GM18519 (cell line): ENCODE data around the gene MIGA2.
"Not testable (repeated sequence)": the region's sequence is repeated elsewhere in the genome, so short reads cannot be mapped to it uniquely, and the experiment has no call there.

Experiments used
- ATAC-seq: cut with Tn5 transposase; IDR thresholded peaks from one replicate; pipeline ENCODE4 v1.9.1; 2021; ENCODE audit warnings: mild to moderate bottlenecking, moderate library complexity; ENCODE audit not compliant: unreplicated experiment, low FRiP score

Gene MIGA2

DNA sequence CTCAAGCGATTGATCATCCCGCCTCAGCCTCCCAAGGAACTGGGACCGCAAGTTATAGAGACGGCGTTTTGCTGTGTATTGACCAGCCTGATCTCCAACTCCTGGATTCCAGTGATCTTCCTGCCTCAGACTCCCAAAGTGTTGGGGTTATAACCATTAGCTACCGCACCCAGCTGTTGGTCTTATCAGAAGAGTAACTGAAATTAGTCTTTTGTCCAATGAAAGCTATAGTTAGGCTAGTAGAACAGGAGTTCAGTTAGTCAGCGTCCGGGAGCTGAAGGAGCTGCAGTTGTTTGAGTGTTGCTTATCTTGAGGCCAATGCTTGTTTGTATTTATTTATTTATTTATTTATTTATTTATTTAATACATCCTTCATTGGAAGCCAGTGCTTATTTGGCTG is 3.2 kb upstream of the MIGA2 start:
- no peak for ATAC-seq

DNA sequence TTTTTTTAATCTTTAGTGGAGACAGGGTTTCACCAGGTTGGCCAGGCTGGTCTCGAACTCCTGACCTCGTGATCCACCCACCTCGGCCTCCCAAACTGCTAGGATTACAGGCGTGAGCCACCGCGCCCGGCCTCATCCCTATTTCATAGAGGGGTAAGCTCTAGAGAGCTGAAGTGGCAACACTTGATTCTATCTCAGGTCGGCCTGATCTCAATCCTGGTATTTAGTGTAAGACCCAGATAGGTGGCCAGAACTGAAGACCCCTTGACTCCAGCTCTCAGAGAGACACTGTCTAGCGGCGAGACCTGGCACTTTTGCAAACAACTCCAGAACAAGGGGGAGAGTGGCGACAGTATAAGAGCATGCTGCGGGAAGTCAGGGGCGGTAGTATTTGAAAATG is 588 bp upstream of the MIGA2 start:
- ATAC-seq = not testable (repeated sequence)

DNA sequence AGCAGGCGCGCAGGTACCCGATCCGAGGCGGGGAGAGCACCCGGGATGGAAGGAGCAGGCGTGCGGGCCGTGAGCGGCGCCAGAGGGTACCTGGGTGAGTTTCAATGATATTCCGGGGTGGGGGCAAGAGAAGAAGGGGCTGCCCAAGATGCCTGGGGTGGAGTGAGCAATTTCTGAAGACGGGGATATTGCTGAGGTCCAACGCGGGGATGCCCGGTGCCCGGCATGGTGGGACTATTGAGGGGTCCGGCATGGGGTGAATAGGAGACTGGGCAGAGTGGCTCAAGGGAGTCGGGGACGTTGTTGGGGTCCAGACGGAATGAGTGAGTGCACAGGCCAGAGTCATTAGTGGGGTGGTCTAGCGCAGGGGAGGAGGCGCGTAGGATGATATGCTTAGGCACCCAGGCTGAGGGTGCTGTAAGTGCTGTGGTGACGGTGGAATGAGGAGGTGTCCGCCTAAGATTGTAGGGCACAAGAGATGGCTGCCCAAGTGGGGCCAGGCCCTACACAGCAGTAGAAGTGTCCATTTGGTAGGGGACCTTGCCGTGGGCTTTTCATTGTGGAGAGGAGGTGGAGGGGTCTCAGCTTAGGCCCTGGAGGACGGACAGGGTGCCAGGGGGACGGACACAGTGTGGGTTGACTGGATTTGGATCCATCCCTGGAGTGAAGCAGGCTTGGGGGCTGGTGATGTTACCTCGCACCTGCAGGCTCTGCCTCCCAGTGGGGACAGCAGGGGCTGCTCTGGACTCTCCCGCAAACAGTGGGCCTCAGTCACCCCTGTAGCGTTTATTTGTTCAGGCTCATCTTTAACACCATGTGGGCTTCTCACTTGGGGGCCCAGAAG is 719 bp downstream of the MIGA2 start:
- no peak for ATAC-seq

DNA sequence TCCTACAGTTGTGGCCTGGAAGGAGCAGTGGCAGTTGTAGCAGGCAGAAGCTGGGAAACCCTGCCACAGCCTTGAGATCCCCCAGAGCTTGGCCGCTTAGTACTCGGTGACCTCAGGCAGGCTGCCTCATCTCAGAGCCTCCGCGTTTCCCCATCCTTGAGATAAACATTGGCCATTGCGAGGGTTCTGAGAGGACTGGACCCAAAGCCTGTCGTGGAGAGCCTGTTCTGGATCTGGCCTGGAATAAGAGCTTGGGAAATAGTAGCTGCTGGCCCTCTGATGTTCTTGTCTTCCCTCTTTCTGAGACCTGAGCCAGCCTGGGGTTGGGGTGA is 1.3 kb downstream of the MIGA2 start:
- no peak for ATAC-seq

DNA sequence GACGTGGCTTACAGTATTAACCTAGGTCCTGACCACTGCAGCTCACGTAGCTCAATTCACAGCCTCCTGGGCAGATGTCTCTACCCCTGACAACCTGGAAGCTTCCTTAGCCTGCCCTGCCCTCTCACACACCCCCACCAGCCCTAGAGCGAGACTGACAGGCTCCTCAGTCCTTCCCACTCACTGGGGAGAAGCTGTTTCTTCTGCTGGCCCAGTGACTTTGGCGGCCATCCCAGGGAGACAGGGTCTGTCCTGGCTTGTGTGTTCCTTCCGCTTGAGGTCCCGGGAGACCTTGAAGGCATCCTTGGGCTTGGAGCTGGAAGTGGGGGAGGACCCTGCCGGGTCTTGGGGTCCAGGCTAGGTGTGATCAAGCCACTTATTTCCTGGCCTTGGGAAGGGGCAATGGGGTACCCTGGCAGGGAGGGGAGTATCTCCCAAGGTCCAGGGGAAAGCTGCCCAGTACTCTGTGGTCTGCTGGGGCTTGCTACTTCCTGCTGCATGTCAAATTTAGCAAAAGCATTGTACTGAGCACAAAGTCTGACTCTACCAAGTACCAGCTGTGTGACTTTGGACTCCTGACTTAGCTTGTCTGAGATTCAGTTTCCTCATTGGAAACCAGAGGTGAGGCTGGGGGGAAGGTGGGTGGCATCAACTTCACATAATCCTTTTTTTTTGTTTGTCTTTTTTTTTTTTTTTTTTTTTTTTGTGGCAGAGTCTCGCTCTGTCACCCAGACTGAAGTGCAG is 1.9 kb downstream of the MIGA2 start:
- ATAC-seq = no peak

DNA sequence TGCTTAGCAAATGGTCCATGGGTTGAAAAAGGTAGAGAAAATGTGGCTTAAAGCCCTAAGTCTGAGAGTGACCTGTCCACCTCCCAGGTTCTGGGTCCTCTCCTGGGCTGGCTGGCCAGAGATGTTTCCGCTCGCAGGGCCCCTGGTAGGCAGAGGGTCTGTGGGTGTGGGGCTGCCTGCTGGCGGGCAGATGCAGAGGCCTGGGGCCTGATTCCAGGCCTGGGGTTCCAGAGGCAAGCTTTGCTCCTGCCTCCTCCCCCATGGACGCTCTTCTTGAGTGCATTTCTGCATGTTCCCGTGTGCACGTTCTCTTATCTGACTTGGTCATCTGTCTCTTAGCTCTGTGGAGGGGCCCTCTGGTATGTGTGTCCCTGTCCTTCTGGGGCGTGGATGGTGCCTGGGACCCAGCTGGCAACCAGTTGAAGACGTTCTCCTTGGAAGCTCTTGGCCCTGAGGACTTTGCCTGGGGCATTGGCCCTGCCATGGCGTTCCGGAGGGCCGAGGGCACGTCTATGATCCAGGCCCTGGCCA is 3.8 kb downstream of the MIGA2 start:
- no peak for ATAC-seq

DNA sequence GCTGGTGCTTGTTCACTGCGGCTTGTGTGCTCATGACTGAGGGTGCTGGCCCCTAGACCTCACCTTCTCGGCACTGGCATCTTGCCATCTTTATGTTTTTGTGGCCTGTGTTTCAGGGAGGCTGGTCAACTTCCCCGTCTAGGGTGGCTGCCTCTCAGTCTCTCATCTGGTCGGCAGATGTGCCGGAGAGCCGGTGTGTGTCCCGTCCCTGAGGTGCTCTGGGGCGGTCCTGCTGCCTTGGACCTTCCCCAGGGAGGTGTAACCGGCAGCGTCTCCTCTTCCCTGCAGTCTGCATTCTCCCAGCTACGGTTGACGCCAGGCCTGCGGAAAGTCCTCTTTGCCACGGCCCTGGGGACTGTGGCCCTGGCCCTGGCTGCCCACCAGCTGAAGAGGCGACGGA is 5.6 kb downstream of the MIGA2 start:
- ATAC-seq = no peak

DNA sequence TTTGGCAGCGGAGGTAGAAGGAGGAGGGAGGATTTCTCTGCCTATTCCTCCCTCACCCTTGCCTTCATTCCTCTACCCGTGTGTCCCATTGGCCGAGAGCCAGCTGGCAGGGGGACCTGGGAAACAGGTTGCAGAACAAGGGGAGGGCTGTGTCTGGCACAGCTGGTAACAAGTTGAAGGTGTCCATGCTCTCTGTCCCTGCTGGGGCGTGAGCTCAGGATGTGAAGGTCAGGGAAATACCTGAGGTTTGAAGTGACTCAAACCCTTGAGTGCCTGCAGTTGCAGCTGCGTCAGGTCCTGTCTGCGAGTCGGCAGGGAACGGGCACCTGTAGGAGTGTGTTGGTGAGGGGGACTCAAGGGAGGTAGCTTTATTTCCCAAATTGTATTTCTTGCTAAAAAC is 16.2 kb downstream of the MIGA2 start:
- no peak for ATAC-seq

DNA sequence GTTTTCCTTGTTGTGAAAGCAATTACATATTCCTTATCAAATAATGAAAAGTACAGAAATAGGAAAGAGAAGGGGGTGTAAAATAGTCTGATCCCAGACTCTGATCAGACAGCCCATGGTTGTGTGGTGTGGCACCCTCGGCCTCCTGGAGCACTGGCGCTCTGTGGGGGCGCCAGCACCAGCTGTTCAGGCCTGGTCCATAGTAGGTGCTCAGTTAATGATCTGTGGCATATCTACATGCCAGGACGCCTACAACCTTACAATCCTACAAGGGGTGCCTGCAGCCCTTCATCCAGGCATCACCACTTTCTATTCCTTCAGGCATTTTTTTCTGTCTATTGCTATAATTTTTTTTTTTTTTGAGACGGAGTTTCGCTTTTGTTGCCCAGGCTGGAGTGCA is 16.6 kb downstream of the MIGA2 start:
- ATAC-seq = no peak

DNA sequence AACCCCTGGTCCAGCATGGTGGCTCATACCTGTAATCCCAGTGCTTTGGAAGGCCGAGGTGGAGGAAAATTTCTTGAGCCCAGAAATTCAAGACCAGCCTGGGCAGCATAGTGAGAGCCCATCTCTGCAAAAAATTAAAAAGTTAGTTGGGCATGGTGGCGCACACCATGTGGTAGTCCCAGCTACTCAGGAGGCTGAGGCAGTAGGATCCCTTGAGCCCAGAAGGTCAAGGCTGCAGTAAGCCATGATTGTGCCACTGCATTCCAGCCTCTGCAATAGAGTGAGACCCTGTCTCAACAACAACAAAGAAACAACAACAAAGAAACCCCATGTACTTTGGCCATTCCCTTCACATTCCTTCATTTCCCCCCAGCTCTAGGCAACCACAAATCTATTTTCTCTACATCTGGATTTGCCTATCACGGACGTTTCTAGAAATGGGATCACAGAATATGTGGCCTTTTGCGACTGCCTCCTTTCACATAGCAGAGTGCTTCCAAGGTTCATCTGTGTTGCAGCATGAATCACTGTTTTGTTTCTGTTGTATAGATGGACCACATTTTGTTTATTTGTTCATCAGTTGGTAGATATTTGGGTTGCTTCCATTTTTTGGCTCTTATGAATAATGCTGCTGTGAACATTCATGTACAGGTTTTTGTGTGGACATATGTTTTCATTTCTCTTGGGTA is 17.9 kb downstream of the MIGA2 start:
- ATAC-seq = no peak

DNA sequence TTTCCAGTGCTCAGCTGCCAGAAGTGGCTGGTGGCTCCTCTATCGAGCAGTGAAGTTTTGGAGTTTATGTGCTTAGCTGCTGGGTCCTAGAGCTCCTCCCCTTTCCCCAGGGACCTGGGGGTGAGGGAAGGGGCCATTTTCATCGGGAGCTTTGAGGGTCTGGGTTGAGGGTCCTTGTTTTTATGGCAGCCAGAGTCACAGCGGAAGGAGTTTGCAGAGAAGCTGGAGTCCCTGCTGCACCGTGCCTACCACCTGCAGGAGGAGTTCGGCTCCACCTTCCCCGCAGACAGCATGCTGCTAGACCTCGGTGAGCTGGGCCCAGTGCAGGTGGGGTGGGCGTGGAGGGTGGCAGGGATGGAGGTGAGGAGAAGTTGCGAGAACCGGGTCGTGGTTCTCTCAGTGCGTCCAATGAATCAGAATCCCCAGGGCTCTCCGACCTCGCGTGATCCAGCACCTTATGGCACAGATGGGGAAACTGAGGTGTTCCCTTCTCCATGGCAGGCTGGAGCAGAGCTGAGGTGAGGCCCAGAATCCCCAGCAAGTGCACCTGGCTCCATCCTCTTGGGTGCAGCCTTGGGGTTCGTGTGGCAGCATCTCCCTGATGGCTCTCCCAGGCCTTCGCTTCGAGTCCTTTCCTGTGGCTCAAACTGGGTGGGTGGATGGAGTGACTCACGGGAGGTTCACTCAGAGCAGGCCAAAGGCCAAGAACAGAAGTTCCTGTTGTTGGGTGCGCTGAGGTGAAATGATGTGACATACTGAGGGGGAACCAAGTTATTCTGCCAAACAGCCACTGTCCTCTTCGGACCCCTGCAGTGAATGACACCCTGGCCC is 22.8 kb downstream of the MIGA2 start:
- ATAC-seq = no peak

DNA sequence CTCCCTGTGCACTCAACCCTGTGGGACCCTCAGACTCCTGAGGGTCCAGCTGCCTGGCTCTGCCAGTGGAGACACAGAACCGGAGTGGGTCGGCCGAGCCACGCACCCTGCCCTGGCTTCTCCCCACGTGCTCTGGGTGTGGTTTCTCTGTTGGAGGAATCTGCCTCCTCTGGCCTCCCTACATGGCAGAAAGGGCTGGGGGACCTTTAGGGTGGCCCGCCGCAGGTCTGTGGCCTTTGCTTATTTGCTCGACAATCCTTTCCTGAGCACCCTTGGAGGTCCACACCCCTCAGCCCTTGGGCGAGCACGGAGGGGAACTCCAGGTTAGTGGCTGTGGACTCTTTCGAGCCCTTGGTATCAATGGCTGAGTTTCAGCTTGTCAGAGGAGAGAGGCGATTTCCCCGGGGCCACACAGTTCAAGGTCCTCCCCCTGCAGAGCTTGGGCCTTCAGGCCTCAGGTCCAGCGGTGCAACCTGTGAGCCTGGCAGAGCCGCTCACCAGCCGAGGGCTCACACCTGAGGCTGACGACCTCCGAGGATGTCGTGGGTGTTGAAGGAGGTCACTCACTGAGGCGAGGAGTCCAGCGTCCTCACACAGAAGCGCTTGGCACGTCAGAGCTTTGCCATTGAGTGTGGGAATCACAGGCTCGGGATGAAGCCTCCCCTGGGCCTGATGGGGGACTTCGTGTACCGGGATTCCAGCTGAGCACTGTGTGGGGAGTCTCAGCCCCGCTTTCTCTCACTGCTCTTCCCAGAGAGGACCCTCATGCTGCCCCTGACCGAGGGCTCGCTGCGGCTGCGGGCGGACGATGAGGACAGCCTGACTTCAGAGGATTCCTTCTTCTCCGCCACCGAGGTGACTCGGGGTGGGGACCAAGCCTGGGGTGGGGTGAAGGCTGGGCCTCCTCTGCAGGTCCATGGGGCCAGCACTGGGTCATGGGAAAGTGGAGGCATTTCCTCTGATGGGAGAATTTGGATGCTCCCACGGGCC is 23.7 kb downstream of the MIGA2 start:
- no peak for ATAC-seq

DNA sequence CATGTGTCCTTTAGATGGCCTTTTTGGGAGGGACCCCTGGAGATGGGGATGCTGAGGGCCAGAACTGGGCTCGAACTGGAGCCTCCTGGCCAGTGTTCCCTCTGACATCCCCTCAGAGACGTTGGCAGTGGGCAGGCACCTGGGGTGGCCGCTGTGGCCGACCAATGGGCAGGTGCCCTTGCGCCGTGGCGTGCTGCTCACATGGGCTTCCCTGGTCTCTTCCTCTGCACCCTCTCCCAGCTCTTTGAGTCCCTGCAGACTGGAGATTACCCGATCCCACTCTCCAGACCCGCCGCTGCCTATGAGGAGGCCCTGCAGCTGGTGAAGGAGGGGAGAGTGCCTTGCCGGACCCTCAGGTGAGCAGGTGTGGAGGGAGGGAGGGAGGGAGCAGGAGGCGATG is 24.6 kb downstream of the MIGA2 start:
- no peak for ATAC-seq

DNA sequence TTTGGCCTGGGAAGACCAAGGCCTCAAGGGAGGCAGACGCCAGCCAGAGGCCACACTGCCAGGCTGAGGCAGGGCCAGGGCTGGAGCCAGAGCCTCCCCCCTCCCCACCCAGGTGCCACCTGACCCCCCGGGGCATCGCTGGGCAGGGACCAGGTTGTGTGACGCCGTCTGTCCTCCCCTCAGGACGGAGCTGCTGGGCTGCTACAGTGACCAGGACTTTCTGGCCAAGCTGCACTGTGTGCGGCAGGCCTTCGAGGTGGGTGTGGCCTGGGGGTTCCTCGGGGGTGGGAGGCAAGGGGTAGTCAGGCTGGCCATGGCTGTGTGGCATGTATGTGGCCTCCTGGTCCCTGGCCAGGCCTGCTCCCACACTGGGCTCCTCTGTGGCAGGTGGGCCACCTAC is 26.6 kb downstream of the MIGA2 start:
- no peak for ATAC-seq

DNA sequence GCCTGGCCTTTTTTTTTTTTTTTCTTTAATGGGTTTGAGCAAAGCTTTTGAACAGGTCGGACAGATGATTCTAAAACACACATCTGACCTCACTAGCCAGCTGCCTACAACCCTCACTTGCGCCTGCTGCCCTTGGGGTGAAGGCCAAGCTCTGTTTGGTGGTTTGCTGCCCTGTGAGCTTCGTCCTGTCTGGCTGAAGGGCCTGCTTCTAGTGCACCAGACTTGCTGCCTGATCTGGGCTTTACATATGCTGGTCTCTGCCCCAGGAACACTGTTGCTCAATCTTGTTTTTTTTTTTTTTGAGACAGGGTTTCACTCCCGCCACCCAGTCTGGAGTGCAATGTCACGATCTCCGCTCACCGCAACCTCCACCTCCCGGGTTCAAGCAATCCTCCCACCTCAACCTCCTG is 28.1 kb downstream of the MIGA2 start:
- no peak for ATAC-seq

DNA sequence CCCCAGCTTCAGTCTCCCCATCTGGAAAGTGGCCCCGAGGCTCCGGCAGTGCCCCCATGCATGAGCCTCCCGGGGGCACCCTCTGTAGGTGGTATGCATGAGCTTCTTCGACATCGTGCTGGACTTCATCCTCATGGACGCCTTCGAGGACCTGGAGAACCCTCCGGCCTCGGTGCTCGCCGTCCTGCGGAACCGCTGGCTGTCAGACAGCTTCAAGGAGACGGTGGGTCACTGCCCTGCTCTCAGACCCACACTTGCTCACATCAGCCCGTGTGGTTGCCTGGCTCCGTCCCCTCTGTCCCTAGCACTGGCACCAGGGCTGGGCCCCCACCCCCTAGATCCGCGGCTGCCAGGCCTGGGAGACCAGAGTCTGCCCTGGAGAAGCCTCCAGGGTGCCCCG is 31.7 kb downstream of the MIGA2 start:
- ATAC-seq = no peak

DNA sequence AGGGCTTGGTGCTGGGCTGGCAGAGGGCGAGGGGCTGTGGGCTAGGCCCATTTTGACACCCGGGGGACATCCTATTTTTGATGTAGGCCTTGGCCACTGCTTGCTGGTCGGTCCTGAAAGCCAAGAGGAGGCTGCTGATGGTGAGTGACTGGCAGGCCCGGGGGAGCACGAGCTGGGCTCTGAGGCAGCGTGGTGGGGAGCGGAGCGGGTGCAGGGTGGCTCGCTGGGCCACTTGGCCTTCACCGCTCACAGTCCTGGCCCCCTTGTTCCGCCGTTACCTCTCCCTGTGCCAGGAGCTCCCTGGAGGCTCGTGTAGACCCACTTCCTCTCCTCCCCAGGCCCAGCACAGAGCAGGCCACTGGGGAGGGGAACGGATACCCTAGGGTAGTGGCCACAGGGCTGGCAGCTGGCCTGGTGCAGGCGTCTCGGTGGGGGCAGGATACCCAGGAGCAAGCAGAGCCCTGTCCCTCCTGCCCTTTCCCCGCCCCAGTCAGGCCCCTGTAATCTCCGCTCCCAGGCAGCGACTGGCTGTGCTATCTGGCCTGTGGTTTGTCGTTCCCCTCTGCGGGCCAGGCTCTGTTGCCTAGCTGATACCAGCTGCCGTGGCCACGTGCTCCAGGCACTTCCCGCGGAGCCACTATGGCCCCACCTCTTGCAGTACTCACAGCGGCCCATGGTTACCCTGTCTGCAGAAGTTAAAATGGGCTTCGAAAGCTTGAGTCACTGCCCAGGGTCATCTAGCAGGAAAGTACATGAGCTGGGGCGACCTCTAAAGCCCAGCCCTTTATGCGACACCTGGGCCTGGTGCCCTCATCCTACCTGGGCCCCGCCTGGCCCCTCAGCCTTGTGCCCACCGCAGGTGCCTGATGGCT is 32.8 kb downstream of the MIGA2 start:
- ATAC-seq = no peak

DNA sequence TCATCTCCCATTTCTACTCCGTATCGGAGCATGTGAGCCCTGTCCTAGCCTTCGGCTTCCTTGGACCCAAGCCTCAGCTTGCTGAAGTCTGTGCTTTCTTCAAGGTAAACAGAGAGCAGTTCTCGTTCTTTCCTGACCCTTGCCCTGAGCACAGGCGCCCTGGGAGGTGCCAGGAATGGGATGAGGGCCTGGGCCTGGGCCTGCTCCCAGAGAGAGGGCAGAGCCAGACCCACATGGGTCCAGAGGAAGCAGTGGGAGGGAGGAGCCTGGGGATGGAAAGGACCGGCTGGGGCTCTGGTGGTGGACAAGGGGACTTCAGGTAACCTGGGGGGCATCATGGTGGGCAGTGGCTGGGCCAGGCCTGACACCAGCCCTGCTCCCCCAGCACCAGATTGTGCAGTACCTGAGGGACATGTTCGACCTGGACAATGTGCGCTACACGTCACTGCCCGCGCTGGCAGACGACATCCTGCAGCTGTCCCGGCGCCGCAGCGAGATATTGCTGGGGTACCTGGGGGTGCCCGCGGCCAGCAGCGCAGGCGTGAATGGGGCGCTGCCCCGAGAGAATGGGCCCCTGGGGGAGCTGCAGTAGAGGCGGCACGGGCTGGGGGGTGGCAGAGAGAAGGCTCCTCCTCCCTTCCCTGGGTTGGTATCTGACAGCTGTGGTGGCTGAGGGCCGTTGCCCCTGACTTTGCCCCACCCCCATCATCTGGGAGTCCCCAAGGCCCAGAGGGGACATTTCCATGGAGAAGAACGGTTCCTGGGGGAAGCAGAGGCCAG is 33.6 kb downstream of the MIGA2 start:
- ATAC-seq = no peak
